GM13977 (cell line): ENCODE data around the gene ZNF423.

Experiments used
- DNase-seq: peaks from one replicate; pipeline ENCODE4 v3.0.0; 2012; ENCODE audit warnings: low spot score
- in situ Hi-C: fragments of 300-500 bp; cut with MboI; formaldehyde crosslinking; loops from one replicate; pipeline ENCODE4 v1.12.0; 2022; ENCODE audit warnings: low sequenced_read_pairs, low pct_unique_long_range_greater_than_20kb, mixed read lengths, inconsistent platforms; ENCODE audit not compliant: unreplicated experiment
- TF ChIP-seq, protein P1 (sequence below): IDR thresholded peaks from 2 replicates; pipeline ENCODE4 v1.5.1; 2012; ENCODE audit warnings: mild to moderate bottlenecking, control low read depth; ENCODE audit not compliant: insufficient read depth; ENCODE audit errors: extremely low read depth, missing control alignments

The ZNF423 gene

DNA sequence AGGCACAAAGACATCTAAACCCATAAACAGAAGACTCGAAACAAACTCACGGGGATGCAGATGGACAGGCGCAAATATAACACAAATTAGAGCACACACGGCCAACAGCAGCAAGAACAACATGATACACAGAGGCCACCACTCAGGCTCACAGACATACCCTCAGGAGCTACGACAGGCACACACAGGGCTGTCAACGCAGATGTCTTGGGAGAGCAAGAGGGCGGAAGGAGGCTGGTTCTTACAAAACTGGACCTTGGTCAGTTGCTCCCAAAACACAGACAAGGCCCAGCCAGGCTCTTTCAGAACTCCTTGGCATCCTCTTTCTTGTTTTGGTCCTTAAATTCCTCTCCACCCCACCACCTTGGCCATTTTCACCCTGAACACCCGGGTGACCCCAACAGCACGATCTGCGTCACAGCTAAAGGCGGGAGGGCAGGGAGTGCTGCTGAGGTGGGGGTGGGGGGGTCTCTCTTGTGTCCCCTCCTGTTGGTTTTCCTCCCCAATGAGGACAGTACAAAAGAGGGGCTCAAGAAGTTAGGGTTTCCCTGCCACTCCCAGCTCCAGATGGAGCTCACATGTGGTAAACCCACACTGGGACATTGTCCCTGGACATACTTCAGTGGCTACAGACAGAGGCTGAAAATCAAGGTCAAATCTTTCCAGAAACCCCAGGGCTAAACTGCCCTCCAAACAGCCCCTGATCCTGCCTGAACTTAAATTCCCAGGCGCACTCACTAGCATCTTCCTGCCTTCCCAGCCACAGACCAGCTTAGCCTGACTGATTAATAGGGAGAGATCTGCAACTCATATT lies 261.0 kb downstream of the ZNF423 start:
- no peak for DNase-seq
- in situ Hi-C loops: no loop called here
- TF ChIP-seq, protein P1, sequence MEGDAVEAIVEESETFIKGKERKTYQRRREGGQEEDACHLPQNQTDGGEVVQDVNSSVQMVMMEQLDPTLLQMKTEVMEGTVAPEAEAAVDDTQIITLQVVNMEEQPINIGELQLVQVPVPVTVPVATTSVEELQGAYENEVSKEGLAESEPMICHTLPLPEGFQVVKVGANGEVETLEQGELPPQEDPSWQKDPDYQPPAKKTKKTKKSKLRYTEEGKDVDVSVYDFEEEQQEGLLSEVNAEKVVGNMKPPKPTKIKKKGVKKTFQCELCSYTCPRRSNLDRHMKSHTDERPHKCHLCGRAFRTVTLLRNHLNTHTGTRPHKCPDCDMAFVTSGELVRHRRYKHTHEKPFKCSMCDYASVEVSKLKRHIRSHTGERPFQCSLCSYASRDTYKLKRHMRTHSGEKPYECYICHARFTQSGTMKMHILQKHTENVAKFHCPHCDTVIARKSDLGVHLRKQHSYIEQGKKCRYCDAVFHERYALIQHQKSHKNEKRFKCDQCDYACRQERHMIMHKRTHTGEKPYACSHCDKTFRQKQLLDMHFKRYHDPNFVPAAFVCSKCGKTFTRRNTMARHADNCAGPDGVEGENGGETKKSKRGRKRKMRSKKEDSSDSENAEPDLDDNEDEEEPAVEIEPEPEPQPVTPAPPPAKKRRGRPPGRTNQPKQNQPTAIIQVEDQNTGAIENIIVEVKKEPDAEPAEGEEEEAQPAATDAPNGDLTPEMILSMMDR: no peak

- DNase-seq: no peak
- in situ Hi-C loops: no loop called here
- TF ChIP-seq, protein P1: no peak
Observed at GRCh38 chr16:49594153-49594552, 261.8 kb downstream of the ZNF423 start.

DNA sequence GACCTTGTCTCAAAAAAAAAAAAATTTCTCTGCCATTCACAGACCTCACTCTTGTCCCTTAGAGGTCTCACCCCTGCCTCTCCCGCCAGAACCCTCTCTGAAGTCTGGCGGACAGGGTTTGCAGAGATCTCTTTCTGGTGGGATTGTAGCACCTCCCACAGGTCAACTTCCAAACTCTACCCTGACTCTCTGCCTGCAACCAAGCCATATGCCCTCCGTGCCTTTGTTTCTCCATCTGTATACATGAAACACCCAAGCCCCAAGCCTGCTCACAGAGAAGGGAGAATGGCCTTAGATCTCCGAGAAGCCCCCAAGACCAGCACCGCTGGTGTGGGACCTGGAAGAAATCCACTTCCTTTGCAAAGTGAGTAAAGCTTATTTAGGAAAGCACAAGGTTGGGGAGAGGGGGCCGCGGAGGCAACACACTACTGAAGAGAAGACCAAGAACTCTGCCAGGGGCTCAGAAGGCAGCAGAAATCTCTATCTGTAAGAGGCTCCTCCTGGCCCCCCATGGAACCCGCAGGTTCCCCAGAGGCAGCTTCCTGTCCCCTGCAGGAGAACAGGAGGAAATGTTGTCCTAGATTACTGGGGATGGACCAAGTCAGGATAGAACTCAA lies 262.4 kb downstream of the ZNF423 start:
- in situ Hi-C loops: no loop called here
- TF ChIP-seq, protein P1: no peak
- no peak for DNase-seq

GRCh38 chr16:49592546-49593423 lies 263.1 kb downstream of the ZNF423 start:
- in situ Hi-C loops: no loop called here
- TF ChIP-seq, protein P1: peak; percentile 76
- DNase-seq: peak; percentile 74

DNA sequence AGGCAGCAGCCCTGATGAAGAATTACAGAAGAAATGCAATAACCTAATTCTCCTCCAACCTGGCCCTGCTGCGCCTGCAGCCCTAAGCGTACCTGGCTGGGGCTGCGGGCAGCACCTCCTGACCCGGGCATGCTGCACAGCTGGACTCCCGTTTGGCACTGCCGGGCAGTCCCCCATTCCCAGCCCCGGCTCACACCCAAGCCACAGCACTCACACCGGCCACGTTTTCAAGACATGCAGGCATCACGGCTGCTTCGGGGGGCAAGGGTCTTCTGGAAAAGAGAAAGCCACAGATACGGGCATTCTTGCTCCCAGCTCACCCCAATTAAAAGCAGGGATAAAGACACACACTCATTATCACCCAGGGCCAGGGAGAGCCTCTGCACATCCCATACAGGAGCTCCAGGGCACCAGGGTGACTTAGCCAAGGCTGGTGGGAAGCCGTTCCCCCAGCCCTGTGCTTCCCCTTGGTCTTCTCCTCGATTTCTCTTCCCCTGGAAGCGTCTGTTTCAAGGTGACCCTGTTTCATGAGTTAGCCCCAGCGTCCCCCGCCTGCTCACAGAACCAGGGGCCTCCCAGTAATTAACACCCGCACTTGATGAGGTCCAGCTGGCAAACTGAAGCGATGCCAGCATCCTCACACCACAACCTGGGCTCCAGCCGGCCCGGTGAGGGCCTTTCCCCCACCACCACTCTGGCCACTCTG lies 265.6 kb downstream of the ZNF423 start:
- no peak for DNase-seq
- TF ChIP-seq, protein P1: no peak
- in situ Hi-C loops: no loop called here

- in situ Hi-C loops: no loop called here
- TF ChIP-seq, protein P1: no peak
- DNase-seq: no peak
Observed at GRCh38 chr16:49589544-49590031, 266.3 kb downstream of the ZNF423 start.
